Activated gamma-delta T cell (primary cell): Measurements from ENCODE around the gene MLLT1.

Experiments used
- DNase-seq: peaks from one replicate; lab custom pipeline; 2025; lab: John Stamatoyannopoulos, UW

Gene MLLT1

DNA sequence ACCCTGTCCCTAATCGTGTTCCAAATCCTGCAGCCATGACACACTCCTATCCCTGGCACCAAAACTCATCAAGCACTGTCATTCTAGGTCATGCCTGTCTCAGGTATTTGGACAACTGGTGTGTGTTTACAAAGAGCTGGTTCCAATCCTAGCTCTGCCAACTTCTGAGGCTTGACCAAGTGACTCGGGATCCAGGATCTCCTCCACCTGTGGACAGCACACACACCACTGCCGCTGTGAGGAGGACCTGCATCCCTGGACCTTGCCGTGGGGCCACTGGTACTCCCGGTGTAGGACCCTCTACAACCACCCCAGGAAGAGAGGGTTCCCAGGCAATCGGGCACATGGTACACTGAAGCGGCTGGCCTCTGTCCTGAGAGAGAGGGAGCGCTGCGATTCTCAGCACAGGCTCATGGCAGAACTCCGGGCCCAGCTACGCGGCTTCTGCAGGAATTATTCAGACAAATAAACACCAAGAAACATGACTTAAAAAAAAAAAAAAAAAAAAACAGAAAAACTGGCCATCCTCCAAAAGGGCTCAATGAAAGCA is 20.4 kb downstream of the MLLT1 start:
- DNase-seq, result no peak

DNA sequence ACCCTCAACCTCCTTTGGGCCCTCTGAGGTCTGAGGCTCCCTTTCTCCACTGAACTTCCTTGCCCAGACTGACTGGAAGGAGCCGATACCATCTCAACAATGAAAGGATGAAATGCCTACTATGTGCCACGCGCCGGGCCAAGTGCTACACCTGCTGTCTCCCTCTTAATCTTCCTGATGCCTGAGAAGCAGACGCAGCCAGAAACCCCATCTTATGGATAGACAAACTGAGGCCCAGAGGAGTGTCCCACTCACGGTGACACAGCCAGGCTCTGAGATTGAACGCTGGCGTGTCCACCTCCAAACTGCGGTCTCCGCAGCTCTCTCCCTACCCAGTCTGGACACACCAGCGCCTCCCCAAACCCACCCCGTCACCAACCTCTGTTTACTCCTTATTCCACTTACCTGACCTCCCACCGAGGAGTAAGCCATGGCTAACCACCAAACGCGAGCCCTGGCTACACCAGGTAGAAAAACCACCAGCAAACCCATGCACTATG is 20.9 kb downstream of the MLLT1 start:
- no peak for DNase-seq

DNA sequence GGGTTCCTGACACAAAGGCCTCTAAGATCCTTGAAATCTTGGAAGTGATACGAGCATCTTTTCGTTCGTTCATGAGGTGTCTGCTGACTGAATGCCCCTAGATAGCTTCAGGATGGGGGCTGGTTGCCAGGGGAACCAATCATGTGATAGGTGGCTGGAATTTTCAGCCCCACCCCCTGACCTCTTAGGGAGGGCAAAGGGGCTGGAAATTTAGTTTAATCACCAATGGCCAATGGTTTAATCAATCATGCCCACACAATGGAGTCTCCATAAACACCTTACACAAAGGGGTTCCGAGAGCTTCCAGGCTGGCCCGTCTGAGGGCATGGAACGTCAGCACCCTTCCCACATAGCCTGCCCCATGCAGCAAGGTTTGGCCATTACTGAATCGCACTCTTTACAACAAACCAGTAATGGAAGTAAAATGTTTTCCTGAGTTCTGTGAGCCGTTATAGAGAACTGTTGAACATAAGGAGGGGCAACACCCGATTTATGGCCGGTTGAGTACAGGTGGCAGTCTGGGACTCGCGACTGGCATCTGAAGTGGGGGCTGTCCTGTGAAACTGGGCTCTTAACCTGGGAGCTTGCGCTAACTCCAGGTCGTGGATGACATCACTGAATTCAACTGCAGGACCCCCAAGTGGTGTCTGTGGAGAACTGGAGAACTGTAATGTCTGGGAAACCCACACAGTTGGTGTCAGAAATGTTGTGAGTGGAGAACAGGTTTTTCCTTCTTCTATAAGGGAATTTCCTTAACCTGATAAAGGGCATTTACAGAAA is 25.6 kb downstream of the MLLT1 start:
- no peak for DNase-seq

DNA sequence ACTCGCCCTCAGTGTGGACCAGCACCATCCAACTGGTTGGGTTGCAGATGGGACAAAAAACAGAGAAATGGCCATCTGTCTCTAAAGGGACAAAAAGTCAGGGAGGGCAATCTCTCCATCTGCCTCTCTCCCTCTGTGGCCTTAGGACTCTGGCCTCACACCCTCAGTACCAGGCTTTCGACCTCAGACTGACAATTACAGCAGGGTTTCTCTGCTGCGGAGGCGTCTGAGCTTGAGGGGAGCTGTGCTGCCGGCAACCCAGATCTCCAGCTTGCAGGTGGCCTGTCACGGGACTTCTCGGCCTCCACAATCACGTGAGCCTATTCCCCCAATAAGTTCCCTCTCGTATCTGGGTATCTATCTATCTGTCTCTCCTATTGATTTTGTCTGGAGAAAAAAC is 27.7 kb downstream of the MLLT1 start:
- DNase-seq, result no peak

DNA sequence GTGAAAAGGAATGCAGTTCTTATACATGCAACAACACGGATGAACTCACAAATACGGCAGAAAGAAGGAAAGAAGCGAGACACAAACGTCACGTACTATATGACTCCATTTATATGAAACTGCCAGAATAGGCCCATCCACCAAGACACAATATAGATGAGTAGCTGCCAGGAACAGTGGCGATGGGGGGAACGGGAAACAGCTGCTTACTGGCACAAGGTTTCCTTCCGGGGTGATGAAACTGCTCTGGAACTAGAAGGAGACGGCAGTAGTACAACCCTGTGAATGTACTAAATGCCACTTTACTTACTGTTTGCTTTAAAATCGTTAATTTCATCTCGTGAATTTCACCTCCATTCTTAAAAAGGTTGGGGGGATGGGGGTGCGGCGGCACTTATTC is 28.9 kb downstream of the MLLT1 start:
- DNase-seq, result no peak

DNA sequence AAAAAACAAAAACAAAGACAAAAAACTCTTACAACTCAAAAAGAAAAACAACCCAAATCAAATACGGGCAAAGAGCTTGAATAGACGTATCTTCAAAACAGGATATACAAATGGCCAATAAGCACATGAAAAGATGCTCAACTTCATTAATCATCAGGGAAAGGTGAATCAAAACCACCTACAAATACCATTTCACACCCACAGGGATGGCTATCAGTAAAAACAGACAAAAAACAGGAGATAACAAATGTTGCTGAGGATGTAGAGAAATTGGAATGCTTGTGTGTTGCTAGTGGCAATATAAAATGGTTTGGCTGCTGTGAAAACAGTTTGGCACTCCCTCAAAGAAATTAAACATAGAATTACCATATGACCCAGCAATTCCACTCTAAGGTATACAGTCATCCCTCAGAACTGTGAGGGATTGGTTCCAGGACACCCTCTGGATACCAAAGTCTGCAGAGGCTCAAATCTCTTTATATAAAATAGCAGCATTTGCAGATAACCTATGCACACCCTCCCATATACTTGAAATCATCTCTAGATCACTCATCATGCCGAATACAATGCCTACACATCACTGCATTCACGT is 29.7 kb downstream of the MLLT1 start:
- no peak for DNase-seq

DNA sequence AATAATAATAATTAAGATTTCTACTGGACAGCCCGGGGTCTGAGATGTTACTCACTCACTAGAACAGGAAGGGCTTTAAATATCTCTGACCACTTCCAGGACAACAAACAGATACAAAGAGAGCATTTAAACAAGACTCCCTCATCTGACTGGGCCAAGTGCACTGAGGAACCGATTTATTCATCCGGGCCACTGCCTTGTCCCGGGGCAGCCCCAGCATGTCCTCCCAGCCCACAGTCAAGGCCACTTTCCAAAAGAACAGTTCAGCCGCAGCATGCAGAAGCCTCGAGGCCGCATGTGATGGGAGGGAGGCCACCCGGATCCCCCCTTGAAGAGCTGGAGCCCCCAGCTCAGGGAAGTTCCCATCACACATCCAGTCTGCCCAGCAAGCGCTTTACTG is 30.5 kb downstream of the MLLT1 start:
- no peak for DNase-seq

DNA sequence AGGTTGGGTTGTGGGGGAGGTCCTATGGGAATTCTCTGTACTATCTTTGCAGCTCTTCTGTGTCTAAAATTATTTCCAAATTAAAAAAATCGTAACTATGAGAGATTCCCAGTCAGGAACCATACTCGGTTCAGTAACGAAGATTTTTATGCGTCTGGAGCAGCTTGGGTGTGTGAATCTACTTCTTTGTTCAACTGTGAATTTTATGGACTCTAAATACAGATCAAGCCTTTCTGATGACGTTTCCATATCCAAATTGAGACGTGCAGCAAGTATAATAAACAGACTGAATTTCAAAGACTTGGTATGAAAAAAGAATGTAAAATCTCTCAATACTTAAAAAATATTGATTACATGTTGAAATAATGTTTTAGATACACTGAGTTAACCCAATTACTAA is 30.9 kb downstream of the MLLT1 start:
- DNase-seq, result no peak

DNA sequence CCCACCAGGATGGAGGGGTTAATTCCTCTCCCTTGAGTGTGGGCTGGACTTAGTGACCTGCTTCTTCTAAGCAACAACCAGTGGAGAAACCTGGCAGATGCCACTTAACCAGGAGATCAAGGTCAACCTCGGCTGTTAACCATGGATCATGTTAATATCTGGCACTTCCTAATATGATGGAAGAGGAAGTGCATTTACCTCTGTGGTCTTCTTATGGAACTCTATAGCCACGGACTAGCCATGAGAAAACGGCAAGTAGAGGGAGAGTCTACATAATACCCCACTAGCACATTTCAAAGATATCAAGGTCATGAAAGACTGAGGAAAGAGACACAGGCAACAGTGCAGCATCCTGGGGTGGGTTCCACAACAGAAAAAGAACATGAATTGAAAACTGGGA is 31.4 kb downstream of the MLLT1 start:
- no peak for DNase-seq

DNA sequence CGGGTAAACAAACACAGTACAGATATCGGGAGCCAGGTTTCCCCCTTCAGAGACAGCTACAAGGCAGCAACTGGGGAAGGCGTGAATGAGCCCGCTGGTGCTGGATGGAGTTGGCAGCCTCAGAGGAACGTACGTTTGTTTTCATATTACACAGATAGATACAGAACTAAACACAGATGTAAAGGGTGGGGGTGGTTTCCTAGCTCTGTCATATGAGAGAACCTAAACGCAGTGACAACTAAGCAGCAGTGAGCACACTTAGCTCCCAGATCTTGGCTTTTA is 32.8 kb downstream of the MLLT1 start:
- DNase-seq, result no peak

DNA sequence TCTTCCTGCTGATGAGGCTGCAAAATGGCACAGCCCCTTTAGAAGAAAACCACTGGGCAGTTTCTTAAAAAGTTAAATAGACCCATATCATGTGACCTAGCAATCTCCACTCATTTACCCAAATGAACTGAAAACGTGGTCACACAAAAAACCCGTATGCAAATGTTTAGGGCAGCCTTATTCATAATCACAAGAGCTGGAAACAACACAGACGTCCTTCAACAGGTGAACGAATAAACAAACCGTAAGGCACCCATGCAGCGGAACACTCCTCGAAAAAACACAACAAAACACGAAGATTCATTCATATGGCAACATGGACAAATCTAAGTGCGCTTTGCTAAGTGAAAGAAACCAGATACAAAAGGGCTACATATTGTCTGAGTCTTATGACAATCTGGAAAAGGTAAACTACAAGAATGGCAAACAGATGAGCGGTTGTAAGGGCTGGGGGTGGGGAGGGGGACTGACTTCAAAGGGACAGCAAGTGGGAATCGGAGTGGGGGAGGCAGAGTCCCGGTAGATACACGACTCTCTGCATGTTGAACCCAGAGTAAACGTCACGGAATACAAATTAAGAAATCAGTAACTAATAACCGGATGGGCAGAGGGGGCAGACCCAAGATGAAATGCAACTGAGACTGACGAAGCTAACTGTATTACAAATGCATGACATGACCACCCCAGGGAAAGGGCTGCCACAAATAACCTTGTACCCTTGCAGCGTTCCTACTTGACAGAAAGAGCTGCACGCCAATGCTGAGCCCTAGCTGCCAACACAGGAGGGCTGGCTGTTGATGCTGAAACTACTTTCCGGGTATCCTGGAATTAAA is 33.4 kb downstream of the MLLT1 start:
- DNase-seq, result no peak

DNA sequence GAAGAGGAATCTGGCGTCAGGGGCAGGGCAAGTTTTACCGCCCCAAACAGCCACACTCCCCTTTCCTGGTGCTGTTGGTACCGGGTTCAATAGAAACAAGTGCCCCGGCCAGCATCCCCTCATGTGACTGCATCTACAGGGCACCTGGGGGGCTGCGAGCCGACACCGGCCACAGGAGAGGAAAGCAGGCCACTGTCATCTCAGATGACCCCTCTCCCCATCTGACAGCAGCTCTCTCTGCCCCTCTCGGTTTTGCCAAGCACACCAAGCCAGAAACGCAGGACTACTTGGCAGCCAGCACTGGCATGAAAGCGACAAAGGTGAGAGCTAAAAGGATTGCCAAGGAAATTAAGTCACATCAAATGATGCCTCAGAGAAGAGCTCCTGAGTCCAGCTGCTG is 37.1 kb downstream of the MLLT1 start:
- DNase-seq, result no peak

DNA sequence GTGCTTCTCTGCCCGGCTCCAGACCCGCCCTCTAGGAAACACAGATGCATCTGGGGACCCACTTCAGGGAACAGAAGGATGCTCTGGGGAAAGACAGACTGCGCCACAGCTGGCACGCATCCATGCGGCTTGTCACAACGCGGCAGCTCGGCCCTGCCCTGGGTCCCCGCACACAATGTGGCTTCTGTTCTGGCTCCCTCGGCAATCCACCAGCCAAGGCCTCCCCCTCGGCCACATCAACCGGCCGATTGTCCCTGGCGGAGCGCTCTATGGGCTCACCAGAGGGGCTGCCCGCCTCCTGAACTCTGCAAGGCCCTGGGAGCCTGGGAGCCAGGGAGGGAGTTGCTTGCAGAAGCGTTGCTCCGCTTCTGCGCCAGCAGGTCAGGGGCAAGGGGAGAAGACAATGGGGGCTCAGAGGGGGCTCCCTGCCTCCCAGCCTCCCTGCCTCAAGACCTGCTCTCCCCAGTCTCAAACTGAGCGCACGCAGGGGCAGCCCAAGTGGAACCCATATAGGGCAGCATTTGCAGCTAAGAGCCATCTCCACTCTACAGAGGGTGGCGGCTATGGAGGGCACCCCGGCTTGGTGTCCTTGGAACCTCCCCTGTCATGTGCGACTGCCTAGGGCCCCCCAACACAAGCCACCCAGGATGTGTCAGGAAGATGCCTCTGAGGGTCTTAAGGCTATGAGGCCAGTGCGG is 37.9 kb downstream of the MLLT1 start:
- no peak for DNase-seq

DNA sequence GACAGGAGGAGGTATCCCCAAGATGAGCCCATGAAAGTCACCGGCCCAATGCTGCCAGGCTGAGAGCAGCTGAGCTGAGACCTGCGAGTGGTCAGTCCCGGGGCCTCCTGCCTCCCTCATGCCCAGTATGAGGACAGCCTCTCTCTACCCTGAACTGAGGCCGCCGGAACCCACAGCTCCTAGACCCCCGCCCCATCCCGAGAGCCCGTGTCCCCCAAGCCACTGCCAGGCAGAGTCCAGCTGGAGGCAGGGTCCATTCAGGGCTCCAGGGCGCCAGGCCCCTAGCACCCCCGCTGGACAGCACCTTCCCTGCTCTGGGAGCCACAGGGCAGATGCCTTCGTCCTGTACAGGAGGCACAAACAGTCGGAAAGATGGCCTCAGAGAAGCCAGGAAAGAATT is 38.7 kb downstream of the MLLT1 start:
- no peak for DNase-seq

DNA sequence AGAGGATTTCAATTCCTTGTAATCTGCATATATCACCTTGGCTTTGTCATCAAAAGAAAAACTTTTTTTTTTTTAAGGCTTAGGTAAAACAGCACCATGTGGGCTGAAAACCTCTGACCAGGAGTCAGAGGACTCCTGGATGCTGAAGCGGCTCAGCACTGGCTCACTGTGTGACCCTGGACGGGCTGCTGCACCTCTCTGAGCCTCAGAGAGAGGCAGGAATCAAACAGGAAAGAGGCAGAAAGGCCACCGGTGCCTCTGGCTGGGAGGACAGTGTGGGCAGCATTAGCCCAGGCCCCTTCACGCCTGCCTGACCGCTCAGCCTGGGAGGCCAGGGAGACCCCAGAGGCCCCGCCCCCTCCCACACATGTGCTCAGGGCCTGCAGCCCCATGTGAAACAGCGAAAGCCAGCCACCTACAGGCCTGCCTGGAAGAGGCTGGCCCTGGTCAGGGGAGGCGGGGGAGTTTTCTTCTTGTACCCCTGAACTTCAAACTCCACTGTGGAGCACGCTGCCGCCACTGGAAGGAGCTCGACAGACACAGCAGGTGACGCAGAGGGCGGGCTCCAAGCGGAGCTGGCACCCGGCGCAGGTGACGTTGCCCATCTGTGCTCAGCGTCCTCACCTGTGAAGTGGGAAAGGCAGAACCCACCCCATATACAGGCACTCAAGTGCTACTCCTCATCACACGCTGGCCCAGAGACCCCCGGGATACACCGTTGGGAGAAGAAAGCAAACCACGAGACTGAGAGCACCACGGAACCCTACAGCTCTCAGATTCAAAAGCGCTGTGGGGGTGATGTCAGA is 39.7 kb downstream of the MLLT1 start:
- no peak for DNase-seq

DNA sequence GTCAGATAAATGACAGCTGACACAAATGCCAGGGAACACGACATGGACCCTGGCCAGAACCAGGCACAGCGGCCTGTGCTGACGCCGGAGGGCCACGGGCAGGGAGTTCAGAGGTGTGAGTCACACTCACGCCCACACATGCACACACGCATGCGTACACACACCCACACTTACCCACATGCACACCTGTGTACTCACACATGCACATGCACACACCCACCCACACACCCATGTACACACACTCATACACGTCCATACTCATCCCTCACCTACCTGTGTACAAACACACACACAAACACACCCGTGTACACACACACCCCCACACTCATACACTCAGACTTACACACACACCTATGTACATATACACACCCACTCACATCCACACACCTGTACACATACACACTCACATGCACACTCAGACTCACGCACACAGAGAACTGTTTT is 40.4 kb downstream of the MLLT1 start:
- no peak for DNase-seq

DNA sequence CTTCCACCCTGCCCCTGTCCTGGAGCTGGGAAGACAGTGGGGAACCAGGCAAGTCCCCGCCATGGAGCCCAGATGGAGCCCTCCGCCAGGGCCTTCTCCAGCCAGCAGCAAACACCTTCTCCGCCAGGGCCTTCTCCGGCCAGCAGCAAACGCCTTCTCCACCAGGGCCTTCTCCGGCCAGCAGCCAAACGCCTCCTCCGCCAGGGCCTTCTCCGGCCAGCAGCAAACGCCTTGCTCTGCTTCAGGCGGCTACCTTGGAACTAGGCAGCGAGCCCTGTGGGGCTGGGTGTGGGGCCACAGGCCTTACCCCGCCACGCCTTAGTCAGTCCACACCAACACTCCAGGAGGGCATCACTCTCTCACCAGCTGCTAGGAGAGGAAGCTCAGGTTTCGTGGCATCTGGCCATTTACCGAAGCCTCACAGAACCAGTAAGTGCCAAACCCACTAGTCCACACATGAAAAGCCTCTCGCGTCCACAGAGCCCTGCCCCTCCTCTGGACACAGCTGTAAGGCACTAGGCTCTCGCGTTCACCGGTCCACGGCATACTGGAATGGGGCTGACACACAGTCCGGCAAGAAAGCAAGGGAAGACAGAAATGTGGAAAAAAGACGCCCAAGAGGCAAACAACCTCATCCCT is 41.0 kb downstream of the MLLT1 start:
- DNase-seq, result no peak

DNA sequence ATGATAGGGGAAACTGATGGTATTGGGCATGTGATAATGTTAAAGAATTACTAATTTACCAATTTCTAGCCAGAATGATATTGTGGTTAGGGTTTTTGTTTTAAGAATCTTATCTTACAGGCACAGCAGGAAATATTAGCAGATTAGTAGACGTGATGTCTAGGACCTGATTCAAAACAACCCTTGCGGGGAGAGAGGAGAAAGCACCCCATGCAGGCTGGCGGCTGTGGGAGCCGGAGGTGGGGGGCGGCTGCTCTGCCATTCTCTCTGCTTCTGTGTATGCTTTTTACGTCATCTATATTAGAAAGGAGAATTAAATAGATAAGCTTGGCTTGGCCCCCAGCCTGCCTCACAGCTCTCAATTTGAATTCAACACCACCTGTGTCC is 41.5 kb downstream of the MLLT1 start:
- no peak for DNase-seq

DNA sequence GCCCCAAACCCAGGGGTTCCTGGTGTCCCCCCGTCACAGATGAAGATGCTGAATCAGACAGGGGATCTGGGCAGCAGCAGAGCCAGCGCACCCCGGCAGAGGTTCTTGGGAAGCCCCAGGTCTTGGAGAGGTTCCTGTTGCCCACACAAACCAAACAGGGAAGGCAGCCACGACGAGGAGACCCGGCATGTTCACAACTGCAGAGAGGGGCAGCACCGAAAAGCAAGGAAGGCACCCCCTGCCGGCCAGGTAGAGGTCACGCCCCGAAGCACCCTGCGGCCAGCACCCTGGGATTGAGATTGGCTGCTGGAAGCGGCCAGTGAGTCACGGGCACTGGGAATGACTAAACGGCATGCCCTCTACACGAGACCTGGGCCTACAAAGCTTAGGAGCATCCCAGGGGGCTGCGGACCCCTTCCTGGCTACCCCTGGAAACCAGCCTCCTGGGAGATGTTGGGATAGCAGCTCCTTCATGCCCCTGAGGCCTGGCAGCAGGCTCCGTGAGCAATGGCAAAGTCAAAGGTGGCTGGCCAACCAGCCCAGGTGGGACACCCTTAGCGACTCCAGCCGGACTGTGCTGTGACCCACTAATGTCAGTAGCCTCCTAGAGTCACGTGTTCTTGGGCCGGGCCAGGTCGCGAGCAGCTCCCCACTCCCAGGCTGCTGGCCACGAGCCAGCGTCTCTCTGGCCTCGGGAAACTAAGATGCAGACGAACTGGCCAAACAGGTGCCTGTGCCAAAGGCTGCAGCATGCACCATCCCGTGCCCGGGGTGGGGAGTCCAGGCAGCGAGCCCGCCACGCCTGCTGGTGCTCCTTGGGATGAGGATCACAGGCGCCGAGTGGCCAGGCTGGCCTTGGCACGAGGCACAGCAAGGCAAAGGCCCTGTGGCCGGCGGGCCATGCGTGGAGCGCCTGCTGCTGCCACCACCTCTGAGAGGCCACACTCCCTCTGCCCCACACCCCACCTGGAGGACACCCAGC is 43.2 kb downstream of the MLLT1 start:
- DNase-seq, result no peak
